CD4-positive, alpha-beta T cell treated with Interleukin-4 for 1 hour (primary cell): ENCODE data around the gene CCSER2.

Experiments used
- DNase-seq, 2 donors: peaks; one replicate each; pipeline ENCODE4 v3.0.0-alpha.2; 2020 to 2022

Gene CCSER2

GRCh38 chr10:84352251-84352842 is 24.0 kb downstream of the CCSER2 start:
- peak; percentile 67 to 72 for DNase-seq

- no peak for DNase-seq
Observed at GRCh38 chr10:84353052-84353803, 24.8 kb downstream of the CCSER2 start.

GRCh38 chr10:84354623-84355022 is 26.2 kb downstream of the CCSER2 start:
- no peak for DNase-seq

- DNase-seq = no peak
Observed at GRCh38 chr10:84355106-84355505, 26.7 kb downstream of the CCSER2 start.

- peak in 1 of 2 donors; percentile 40 for DNase-seq
Observed at GRCh38 chr10:84356928-84357327, 28.5 kb downstream of the CCSER2 start.

- no peak for DNase-seq
Observed at GRCh38 chr10:84358743-84359142, 30.4 kb downstream of the CCSER2 start.

GRCh38 chr10:84360637-84361365 is 32.4 kb downstream of the CCSER2 start:
- no peak for DNase-seq

- DNase-seq = no peak
Observed at GRCh38 chr10:84365335-84365881, 37.0 kb downstream of the CCSER2 start.

- no peak for DNase-seq
Observed at GRCh38 chr10:84366041-84366440, 37.7 kb downstream of the CCSER2 start.

- no peak for DNase-seq
Observed at GRCh38 chr10:84367256-84367655, 38.9 kb downstream of the CCSER2 start.

- no peak for DNase-seq
Observed at GRCh38 chr10:84368828-84369227, 40.4 kb downstream of the CCSER2 start.

GRCh38 chr10:84370283-84370682 is 41.9 kb downstream of the CCSER2 start:
- DNase-seq = no peak

GRCh38 chr10:84371944-84372343 is 43.6 kb downstream of the CCSER2 start:
- DNase-seq = no peak

- DNase-seq = no peak
Observed at GRCh38 chr10:84373000-84373399, 44.6 kb downstream of the CCSER2 start.

GRCh38 chr10:84374455-84374854 is 46.1 kb downstream of the CCSER2 start:
- no peak for DNase-seq

GRCh38 chr10:84375011-84375410 is 46.6 kb downstream of the CCSER2 start:
- peak; percentile 21 to 70 for DNase-seq

- no peak for DNase-seq
Observed at GRCh38 chr10:84375881-84376280, 47.5 kb downstream of the CCSER2 start.

GRCh38 chr10:84388148-84388547 is 59.8 kb downstream of the CCSER2 start:
- no peak for DNase-seq

GRCh38 chr10:84390364-84390763 is 62.0 kb downstream of the CCSER2 start:
- DNase-seq = no peak

- no peak for DNase-seq
Observed at GRCh38 chr10:84391326-84391725, 62.9 kb downstream of the CCSER2 start.

- DNase-seq = no peak
Observed at GRCh38 chr10:84392181-84392580, 63.8 kb downstream of the CCSER2 start.

- no peak for DNase-seq
Observed at GRCh38 chr10:84395581-84395980, 67.2 kb downstream of the CCSER2 start.

GRCh38 chr10:84397735-84398144 is 69.4 kb downstream of the CCSER2 start:
- DNase-seq = no peak

- no peak for DNase-seq
Observed at GRCh38 chr10:84398696-84399095, 70.3 kb downstream of the CCSER2 start.
